M059J (cell line): ENCODE results near the gene PCBD1. TPM values are rescaled to one million over a fixed set of nuclear protein-coding genes. Genes with fewer than 3 reads are reported as not detected.

ENCODE experiments used
- DNase-seq: peaks from one replicate; pipeline ENCODE4 v3.0.0-alpha.2; 2012; ENCODE audit warnings: low read depth
- total RNA-seq: library from RNA; depleted of rRNA; stranded (reverse); fragments of >200 nt; shearing (Covaris generic); gene quantifications from 2 replicates; pipeline ENCODE4 v1.2.3, GENCODE V29; 2014; rRNA removed

The PCBD1 gene
- total RNA-seq, 1 experiment from 2014 or later: 34.3 TPM

DNA sequence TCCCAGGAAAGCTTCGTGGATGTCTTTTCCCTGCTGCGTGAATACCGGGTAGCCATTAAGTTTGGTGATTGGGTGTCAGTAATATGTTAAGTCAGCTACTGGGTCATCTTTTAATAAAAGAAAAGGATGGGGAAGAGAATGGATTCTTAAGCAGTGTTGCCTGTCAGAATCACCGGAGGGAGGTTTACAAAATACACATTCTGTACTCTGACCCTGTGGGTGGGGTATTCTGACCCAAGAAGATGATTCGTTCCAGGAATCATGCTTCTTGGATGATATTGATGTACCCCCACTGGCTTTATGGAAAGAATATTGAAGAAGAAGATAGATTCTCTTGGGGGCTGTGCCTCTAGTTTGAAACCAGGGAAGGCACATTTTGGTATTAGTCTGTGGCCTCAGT, 54.3 kb downstream of the PCBD1 start:
- no peak for DNase-seq

- DNase-seq: no peak
These were observed 54.8 kb downstream of the PCBD1 start for GRCh38 chr10:70833601-70834000.

Other genes starting within 250 kb of the PCBD1 start
- 0.69 and 1.2 TPM in 2 replicates for gene ADAMTS14, start 216.1 kb downstream of the PCBD1 start, total RNA-seq
- gene TBATA, start 103.2 kb downstream of the PCBD1 start, total RNA-seq: not detected in 2 replicates
- 25.8 and 26.5 TPM in 2 replicates for gene SGPL1, start 72.6 kb downstream of the PCBD1 start, total RNA-seq